GM18507 (cell line): ENCODE measurements around the gene RAD50.

Experiments used
- DNase-seq: peaks from one replicate; pipeline ENCODE4 v3.0.0; 2011; ENCODE audit warnings: low read depth; ENCODE audit not compliant: insufficient read length; ENCODE audit errors: extremely low spot score
- FAIRE-seq: peaks from 2 replicates; lab custom pipeline; 2011; peaks lifted over from hg19 to GRCh38; lab: Jason Lieb, UNC

RAD50 gene

DNA sequence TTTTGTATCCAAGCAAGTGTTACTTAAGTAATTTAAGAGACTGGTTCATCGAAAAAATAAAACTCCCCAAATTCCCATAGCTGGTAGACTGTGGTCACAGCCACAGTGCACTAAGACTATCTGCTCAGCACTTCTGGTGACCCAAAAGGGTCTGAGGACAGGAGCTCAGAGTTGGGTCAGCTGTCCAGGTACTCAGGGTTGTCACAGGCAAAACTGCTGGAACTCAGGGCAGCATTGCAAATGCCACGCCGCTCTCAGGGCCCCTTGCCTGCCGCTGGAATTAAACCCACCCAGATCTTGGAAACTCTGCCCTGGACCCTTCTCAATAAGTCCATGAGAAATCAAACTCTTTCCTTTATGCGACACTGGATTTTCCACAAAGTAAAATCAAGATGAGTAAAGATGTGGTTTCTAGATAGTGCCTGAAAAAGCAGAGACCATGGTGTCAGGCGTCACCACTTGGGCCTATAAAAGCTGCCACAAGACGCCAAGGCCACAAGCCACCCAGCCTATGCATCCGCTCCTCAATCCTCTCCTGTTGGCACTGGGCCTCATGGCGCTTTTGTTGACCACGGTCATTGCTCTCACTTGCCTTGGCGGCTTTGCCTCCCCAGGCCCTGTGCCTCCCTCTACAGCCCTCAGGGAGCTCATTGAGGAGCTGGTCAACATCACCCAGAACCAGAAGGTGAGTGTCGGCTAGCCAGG lies 101.1 kb downstream of the RAD50 start, which contains the start of gene IL13:
TSS of gene IL13 (plus strand) at position 498 of the 705 bp plus-strand sequence. CDS start at position 512, 14 bp downstream.
- no peak for DNase-seq
- no peak for FAIRE-seq

GRCh38 chr5:132658381-132659302 lies 101.9 kb downstream of the RAD50 start:
- DNase-seq (no peak), FAIRE-seq (no peak)

DNA sequence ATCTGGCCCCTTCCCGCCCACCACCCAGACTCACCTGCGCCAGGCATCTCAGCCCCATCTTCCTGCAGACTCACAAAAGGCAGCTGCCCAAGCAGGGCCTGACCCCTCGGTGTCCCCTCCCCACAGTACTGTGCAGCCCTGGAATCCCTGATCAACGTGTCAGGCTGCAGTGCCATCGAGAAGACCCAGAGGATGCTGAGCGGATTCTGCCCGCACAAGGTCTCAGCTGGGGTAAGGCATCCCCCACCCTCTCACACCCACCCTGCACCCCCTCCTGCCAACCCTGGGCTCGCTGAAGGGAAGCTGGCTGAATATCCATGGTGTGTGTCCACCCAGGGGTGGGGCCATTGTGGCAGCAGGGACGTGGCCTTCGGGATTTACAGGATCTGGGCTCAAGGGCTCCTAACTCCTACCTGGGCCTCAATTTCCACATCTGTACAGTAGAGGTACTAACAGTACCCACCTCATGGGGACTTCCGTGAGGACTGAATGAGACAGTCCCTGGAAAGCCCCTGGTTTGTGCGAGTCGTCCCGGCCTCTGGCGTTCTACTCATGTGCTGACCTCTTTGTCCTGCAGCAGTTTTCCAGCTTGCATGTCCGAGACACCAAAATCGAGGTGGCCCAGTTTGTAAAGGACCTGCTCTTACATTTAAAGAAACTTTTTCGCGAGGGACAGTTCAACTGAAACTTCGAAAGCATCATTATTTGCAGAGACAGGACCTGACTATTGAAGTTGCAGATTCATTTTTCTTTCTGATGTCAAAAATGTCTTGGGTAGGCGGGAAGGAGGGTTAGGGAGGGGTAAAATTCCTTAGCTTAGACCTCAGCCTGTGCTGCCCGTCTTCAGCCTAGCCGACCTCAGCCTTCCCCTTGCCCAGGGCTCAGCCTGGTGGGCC lies 103.1 kb downstream of the RAD50 start:
- DNase-seq (no peak), FAIRE-seq (peak; percentile 64)

DNA sequence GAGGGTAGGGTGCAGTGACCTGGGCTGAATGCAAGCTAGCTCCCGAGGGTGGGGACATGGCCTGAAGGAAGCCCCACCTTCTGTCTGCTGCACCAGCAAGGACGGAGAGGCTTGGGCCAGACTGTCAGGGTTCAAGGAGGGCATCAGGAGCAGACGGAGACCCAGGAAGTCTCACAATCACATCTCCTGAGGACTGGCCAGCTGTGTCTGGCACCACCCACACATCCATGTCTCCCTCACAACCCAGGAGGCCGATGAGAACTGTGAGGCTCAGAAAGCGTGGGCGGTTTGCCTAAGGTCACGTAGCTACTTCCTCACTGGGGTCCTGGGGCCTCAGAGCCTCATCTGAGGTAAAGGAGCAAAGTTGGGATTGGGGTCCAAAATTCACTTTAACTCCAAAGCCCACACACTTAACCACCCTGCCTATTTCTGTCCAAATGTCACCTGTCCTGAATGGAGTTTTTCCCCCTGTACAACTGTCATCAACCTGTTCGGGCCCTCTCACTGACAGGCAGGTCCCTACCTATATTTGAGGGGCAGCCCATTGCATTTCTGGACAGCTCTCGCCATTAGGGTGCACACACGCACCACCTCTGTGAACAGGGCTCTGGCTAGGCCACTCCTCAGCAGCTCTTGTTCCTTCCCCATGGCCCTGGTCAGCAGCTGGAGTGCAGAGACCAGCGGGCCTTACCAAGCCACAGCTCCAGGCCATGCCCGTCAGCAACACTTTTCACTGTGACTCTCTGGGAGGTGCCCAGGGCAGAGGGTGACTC lies 104.6 kb downstream of the RAD50 start:
- peak; percentile 86 for FAIRE-seq
- no peak for DNase-seq

- DNase-seq (no peak), FAIRE-seq (no peak)
These were observed 105.2 kb downstream of the RAD50 start for GRCh38 chr5:132662004-132662401.

DNA sequence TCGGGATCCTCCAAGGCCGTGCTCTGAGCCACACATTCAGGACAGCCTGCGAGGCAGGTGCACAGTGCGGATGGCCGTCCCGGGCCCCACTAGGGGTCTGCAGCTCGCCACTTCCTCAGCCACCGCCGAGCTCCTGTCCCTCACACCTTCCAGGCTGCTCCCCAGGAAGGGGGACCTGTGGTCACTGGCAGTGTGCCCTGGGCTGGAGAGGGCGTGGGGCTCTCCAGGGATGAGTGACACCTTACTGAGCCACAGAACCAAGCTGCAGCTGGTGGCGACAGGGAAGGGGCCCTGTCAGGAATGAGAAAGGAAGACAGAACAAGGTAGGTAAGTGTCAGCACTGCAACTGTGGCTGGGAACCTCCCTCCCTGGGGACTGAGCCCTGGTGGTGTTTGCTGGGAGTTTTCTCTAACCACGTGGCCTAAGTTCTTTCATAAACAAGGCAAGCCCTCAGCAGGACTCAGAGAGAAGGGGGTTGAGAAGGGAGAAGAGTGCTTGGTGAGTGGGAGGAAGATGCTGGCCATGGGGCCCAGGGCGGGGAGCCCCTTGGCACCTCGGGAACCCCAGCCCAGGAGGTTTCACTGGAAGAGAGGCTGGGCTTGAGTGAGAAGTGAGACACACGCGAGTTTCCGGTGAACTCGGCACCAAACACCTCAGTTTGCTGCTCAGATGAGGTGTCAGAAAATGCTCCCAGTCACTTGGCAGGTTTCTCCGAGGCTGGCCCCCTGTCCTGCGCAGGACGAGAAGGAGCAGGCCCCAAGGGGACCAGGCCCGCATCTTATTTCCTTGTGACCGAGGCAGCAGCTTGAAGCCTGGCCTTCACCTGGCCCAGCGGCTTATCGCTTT lies 106.4 kb downstream of the RAD50 start:
- DNase-seq (no peak), FAIRE-seq (peak; percentile 99)

- no peak for FAIRE-seq
- DNase-seq = no peak
These were observed 107.3 kb downstream of the RAD50 start for GRCh38 chr5:132663771-132664695.

DNA sequence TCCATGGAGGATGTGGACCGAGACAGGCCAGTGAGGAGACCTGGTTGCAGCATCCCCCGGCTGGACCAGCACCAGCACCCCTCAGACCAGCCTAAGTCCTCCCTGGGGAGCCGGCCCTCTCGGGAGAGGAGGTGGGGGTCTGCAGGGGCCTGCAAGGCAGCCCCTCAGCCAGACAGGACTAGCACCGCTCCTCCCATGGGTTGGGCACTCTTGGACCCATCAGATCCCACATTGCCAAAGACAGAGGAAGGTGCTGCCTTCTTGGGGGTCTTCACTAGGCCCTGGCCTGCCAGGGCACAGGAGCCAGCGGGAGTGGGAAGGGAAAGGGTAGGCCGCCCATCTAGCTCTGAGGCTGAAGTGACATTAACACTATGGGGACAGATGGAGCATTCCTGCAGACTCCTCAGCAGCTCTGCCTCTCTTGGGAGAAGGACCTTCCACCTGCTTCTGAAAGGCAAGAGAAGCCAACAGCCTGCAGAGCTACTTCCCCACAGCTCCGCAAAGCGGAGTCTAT lies 108.0 kb downstream of the RAD50 start:
- no peak for FAIRE-seq
- no peak for DNase-seq

DNA sequence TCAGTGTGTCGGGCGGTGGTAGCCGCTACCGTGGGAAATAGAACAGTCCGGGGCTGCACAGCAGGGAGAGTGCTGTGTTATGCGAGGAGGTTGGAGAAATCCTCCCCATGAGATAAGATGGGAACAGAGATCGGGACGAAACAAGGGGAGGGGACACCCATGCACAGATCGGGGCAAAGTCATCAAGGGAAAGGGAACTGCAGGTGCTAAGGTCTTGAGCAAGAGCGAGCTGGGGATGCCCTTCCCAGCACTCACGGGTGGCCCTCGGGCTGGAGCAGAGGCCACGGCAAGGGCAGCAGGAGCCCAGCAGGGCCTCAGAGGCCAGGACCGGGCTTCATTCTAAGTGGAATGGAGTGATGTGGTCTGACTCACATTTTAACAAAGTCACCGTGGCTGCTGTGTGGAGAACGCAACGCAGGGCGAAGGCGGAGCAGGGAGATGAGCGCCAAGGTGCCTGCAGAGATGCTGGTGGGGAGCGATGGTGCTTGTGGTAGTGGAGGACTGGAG lies 108.8 kb downstream of the RAD50 start:
- DNase-seq = no peak
- FAIRE-seq = no peak

- no peak for FAIRE-seq
- DNase-seq = no peak
These were observed 109.7 kb downstream of the RAD50 start for GRCh38 chr5:132666310-132667123.

- no peak for DNase-seq
- no peak for FAIRE-seq
These were observed 110.5 kb downstream of the RAD50 start for GRCh38 chr5:132667309-132667708.

- no peak for DNase-seq
- no peak for FAIRE-seq
These were observed 111.3 kb downstream of the RAD50 start for GRCh38 chr5:132667761-132668705.

- DNase-seq (no peak), FAIRE-seq (no peak)
These were observed 112.1 kb downstream of the RAD50 start for GRCh38 chr5:132668706-132669454.

DNA sequence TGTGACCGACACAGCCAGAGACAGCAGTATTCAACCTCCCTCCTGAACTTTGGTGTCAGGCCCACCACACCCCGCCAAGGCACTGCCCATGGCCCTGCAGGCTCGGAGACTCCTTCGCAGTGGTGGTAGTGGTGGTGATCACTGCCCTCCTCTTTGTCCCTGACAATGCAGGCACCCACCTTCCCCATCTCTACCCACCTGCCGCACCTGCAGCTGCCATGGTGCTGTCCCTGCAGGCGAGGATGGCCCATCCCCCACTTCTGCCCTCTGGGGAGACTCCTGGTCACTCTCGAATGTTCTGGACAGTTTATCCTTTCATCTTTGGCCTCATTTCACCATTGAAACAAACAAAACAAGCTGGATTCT lies 112.7 kb downstream of the RAD50 start:
- FAIRE-seq (no peak), DNase-seq (no peak)
